ENCODE results near the gene SH3BP1.
"Not testable (repeated sequence)": the region's sequence is repeated elsewhere in the genome, so short reads cannot be mapped to it uniquely, and the experiment has no call there.

Gene SH3BP1

GRCh38 chr22:37633625-37634416 is 5.6 kb upstream of the SH3BP1 start:
- peak; percentile 71 for DNase-seq

GRCh38 chr22:37634417-37634924 is 5.0 kb upstream of the SH3BP1 start:
- peak; percentile 13 for DNase-seq

GRCh38 chr22:37635157-37635556 is 4.3 kb upstream of the SH3BP1 start:
- no peak for DNase-seq

GRCh38 chr22:37636186-37636948 is 3.1 kb upstream of the SH3BP1 start:
- no peak for DNase-seq

- no peak for DNase-seq
Observed at GRCh38 chr22:37636949-37637273, 2.6 kb upstream of the SH3BP1 start.

- DNase-seq = no peak
Observed at GRCh38 chr22:37638391-37639069, 939 bp upstream of the SH3BP1 start.

GRCh38 chr22:37639771-37640590 is 512 bp downstream of the SH3BP1 start:
- DNase-seq = no peak

GRCh38 chr22:37640591-37641560 is 1.4 kb downstream of the SH3BP1 start:
- no peak for DNase-seq

GRCh38 chr22:37641561-37641949 is 2.1 kb downstream of the SH3BP1 start:
- no peak for DNase-seq

- DNase-seq = peak; percentile 26
Observed at GRCh38 chr22:37643225-37643847, 3.9 kb downstream of the SH3BP1 start.

- DNase-seq = no peak
Observed at GRCh38 chr22:37647317-37647716, 7.8 kb downstream of the SH3BP1 start.

- no peak for DNase-seq
Observed at GRCh38 chr22:37647928-37648327, 8.5 kb downstream of the SH3BP1 start.

- DNase-seq = no peak
Observed at GRCh38 chr22:37650463-37651136, 11.1 kb downstream of the SH3BP1 start.

- DNase-seq = no peak
Observed at GRCh38 chr22:37654563-37655251, 15.2 kb downstream of the SH3BP1 start.

GRCh38 chr22:37655252-37655563 is 15.7 kb downstream of the SH3BP1 start:
- no peak for DNase-seq

GRCh38 chr22:37656583-37656982 is 17.1 kb downstream of the SH3BP1 start:
- DNase-seq = not testable (repeated sequence)

- DNase-seq = no peak
Observed at GRCh38 chr22:37657590-37658132, 18.2 kb downstream of the SH3BP1 start.

- DNase-seq = peak; percentile 99
Observed at GRCh38 chr22:37658133-37659065, 18.9 kb downstream of the SH3BP1 start, which contains the start of gene PDXP. Gene PDXP (plus strand): TSS chr22:37658723. CDS start chr22:37658783, 60 bp downstream.

Data from NCI-H1092 (cell line).